Lung (tissue), 12 donors: ENCODE data around the gene THSD7A. TPM values are rescaled to one million over a fixed set of nuclear protein-coding genes. Genes with fewer than 3 reads are reported as not detected.

ENCODE experiments used
- ATAC-seq: fragments of 200-7000 bp; cut with Tn5 transposase; one replicate; pipeline ENCODE4 v1.9.1; 2020; ENCODE audit warnings: moderate number of reproducible peaks; ENCODE audit not compliant: insufficient read depth, low FRiP score
- DNase-seq, 3 donors: peaks; one replicate each; pipeline ENCODE4 v3.0.0-alpha.2; 2013 to 2017
- H3K27ac ChIP-seq, 2 donors: one replicate each; pipeline ENCODE4 v1.5.1; 2013; ENCODE audit warnings: mild to moderate bottlenecking in 2 of 2, moderate library complexity in 2 of 2, control low read depth in 1 of 2, inconsistent platforms in 1 of 2, low read depth in 1 of 2, low read length in 1 of 2
- H3K27me3 ChIP-seq, 3 donors: one replicate each; pipeline ENCODE4 v1.5.1; 2013; ENCODE audit warnings: low read length in 2 of 3; ENCODE audit not compliant: control insufficient read depth in 3 of 3, insufficient read depth in 3 of 3
- H3K36me3 ChIP-seq, 4 donors: one replicate each; pipeline ENCODE4 v1.5.1; 2013; ENCODE audit warnings: low read length in 4 of 4, mild to moderate bottlenecking in 1 of 4, moderate library complexity in 1 of 4; ENCODE audit not compliant: control insufficient read depth in 4 of 4, insufficient read depth in 4 of 4
- H3K4me1 ChIP-seq, 5 donors: one replicate each; pipeline ENCODE4 v1.5.1; 2013; ENCODE audit warnings: low read length in 5 of 5, mild to moderate bottlenecking in 2 of 5, moderate library complexity in 1 of 5; ENCODE audit not compliant: control insufficient read depth in 5 of 5, insufficient read depth in 5 of 5
- H3K4me3 ChIP-seq: one replicate; pipeline ENCODE4 v1.5.1; 2013; ENCODE audit warnings: mild to moderate bottlenecking, control low read depth, moderate library complexity
- H3K9ac ChIP-seq, 2 donors: one replicate each; pipeline ENCODE4 v1.5.1; 2013; ENCODE audit warnings: low read length in 2 of 2, control low read depth in 1 of 2; ENCODE audit not compliant: insufficient read depth in 1 of 2
- H3K9me3 ChIP-seq, 4 donors: one replicate each; pipeline ENCODE4 v1.5.1; 2013; ENCODE audit warnings: low read length in 3 of 4, mild to moderate bottlenecking in 1 of 4, moderate library complexity in 1 of 4; ENCODE audit not compliant: control insufficient read depth in 4 of 4, insufficient read depth in 3 of 4
- CTCF ChIP-seq: IDR thresholded peaks from 2 replicates; pipeline ENCODE4 v1.5.1; 2012; ENCODE audit warnings: mild to moderate bottlenecking; ENCODE audit errors: control extremely low read depth, extremely low read depth
- WGBS, 2 donors: extraction: QIAGEN DNeasy Blood & Tissue Kit; methylation state at CpG; one replicate each; pipeline ENCODE4 v1.1.7; 2013; 5-methylcytosine and 5-hydroxymethylcytosine counted together
- polyA plus RNA-seq, 2 donors: library from polyadenylated mRNA; stranded (reverse); fragments of 200-250 nt; gene quantifications; one replicate each; pipeline ENCODE4 v1.2.1, GENCODE V29; 2013
- total RNA-seq, 2 donors: library from RNA; depleted of rRNA in 1 of 2; stranded (reverse); fragments of >200 nt in 1 of 2; gene quantifications; one replicate each; pipeline ENCODE4 v1.2.1, GENCODE V29; 2014 to 2021
- donor health status: control.
- donor health status: control.
- donor health status: Bipolar disorder and iron deficiency.
- donor health status: healthy.
- donor health status: DM: yes; HTN: yes; CAD: no.

Gene THSD7A
- total and polyA plus RNA-seq, 4 donors, result 0.53 to 12.1 (median 4.5) TPM

- no peak overlapping the region for H3K27ac ChIP-seq
- H3K4me1 ChIP-seq, result no peaks in the 10 kb centered on the region
- H3K9me3 ChIP-seq, result no peaks in the 10 kb centered on the region
- H3K9ac ChIP-seq, result no peak overlapping the region
- ATAC-seq, result no peak
- WGBS, 2 donors, result 79 to 90% methylated on average over 2 to 3 of the region's 3 CpGs
- no peaks in the 10 kb centered on the region for H3K36me3 ChIP-seq
- H3K4me3 ChIP-seq, result no peak overlapping the region
- no peak for TF ChIP-seq CTCF
- no peaks in the 10 kb centered on the region for H3K27me3 ChIP-seq
- DNase-seq, result no peak
Measured at GRCh38 chr7:11330208-11330607, 501.8 kb downstream of the THSD7A start.

GRCh38 chr7:11329626-11330025 lies 502.4 kb downstream of the THSD7A start:
- Histone ChIP-seq H3K9me3 (no peaks in the 10 kb centered on the region), H3K36me3 (no peaks in the 10 kb centered on the region), H3K9ac (no peak overlapping the region), H3K4me1 (no peaks in the 10 kb centered on the region), H3K27me3 (no peaks in the 10 kb centered on the region), H3K4me3 (no peak overlapping the region), H3K27ac (no peak overlapping the region)
- no peak for TF ChIP-seq CTCF
- DNase-seq (no peak), ATAC-seq (no peak)
- 74 to 80% methylated on average over 3 of the region's 3 CpGs for WGBS, 2 donors

GRCh38 chr7:11328309-11328708 lies 503.7 kb downstream of the THSD7A start:
- Histone ChIP-seq H3K4me1 (no peaks in the 10 kb centered on the region), H3K4me3 (no peak overlapping the region), H3K9ac (no peak overlapping the region), H3K9me3 (no peaks in the 10 kb centered on the region), H3K36me3 (no peaks in the 10 kb centered on the region), H3K27me3 (no peaks in the 10 kb centered on the region), H3K27ac (no peak overlapping the region)
- TF ChIP-seq CTCF, result no peak
- 37 to 62% methylated on average over 3 of the region's 3 CpGs for WGBS, 2 donors
- no peak for ATAC-seq
- peak in 2 of 3 donors; percentile 11 to 16 for DNase-seq

GRCh38 chr7:11327633-11328032 lies 504.4 kb downstream of the THSD7A start:
- no peak overlapping the region for H3K4me3 ChIP-seq
- TF ChIP-seq CTCF, result no peak
- no peak overlapping the region for H3K27ac ChIP-seq
- H3K9ac ChIP-seq, result no peak overlapping the region
- no peak for ATAC-seq
- no peak for DNase-seq
- no peaks in the 10 kb centered on the region for H3K4me1 ChIP-seq
- H3K27me3 ChIP-seq, result no peaks in the 10 kb centered on the region
- 86 to 87% methylated on average over 1 of the region's 1 CpG for WGBS, 2 donors
- no peaks in the 10 kb centered on the region for H3K9me3 ChIP-seq
- no peaks in the 10 kb centered on the region for H3K36me3 ChIP-seq
